Upper lobe of right lung (tissue), 1 donor: ENCODE measurements around the gene GRIA1. TPM values are rescaled to one million over a fixed set of nuclear protein-coding genes. Genes with fewer than 3 reads are reported as not detected.

ENCODE experiments used
- ATAC-seq: fragments of 200-7000 bp; cut with Tn5 transposase; one replicate; pipeline ENCODE4 v1.9.1; 2020; ENCODE audit warnings: mild to moderate bottlenecking, moderate library complexity
- DNase-seq: peaks from one replicate; pipeline ENCODE4 v3.0.0-alpha.2; 2020
- H3K27ac ChIP-seq: fragments of 200-600 bp; one replicate; pipeline ENCODE4 v1.8.0; 2022
- H3K27me3 ChIP-seq: fragments of 200-600 bp; one replicate; pipeline ENCODE4 v1.8.0; 2022; ENCODE audit warnings: mild to moderate bottlenecking
- H3K36me3 ChIP-seq: fragments of 200-600 bp; one replicate; pipeline ENCODE4 v1.8.0; 2022
- H3K4me1 ChIP-seq: fragments of 200-600 bp; one replicate; pipeline ENCODE4 v1.8.0; 2022
- H3K4me3 ChIP-seq: fragments of 200-600 bp; one replicate; pipeline ENCODE4 v1.8.0; 2022; ENCODE audit warnings: mild to moderate bottlenecking
- H3K9me3 ChIP-seq: fragments of 200-600 bp; one replicate; pipeline ENCODE4 v1.8.0; 2022
- intact Hi-C: fragments of 100-400 bp; cut with DNase I; formaldehyde crosslinking; loops from one replicate; pipeline ENCODE4 v1.11.0; 2022
- total RNA-seq: library from RNA; stranded (reverse); fragmentation: NEBNext Ultra II Directional; extraction: Animal tissue kit (Norgen Biotek cat#: 25700); gene quantifications from one replicate; pipeline ENCODE4 v1.2.1, GENCODE V29; 2021
- TF ChIP-seq, protein P1 (sequence below): fragments of 200-600 bp; IDR thresholded peaks from one replicate; pipeline ENCODE4 v1.8.0; 2022; ENCODE audit warnings: antibody characterized with exemption
- donor health status: DM: no; HTN: yes; CAD: no; lungs with severe emphysema.

The GRIA1 gene
- total RNA-seq, 1 donor from 2014 or later = 21.9 TPM

- H3K36me3 ChIP-seq = no peaks in the 10 kb centered on the region
- H3K27me3 ChIP-seq = no peaks in the 10 kb centered on the region
- no peaks in the 10 kb centered on the region for H3K4me1 ChIP-seq
- H3K27ac ChIP-seq = no peak overlapping the region
- H3K4me3 ChIP-seq = no peak overlapping the region
- TF ChIP-seq, protein P1, sequence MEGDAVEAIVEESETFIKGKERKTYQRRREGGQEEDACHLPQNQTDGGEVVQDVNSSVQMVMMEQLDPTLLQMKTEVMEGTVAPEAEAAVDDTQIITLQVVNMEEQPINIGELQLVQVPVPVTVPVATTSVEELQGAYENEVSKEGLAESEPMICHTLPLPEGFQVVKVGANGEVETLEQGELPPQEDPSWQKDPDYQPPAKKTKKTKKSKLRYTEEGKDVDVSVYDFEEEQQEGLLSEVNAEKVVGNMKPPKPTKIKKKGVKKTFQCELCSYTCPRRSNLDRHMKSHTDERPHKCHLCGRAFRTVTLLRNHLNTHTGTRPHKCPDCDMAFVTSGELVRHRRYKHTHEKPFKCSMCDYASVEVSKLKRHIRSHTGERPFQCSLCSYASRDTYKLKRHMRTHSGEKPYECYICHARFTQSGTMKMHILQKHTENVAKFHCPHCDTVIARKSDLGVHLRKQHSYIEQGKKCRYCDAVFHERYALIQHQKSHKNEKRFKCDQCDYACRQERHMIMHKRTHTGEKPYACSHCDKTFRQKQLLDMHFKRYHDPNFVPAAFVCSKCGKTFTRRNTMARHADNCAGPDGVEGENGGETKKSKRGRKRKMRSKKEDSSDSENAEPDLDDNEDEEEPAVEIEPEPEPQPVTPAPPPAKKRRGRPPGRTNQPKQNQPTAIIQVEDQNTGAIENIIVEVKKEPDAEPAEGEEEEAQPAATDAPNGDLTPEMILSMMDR = no peak
- no peaks in the 10 kb centered on the region for H3K9me3 ChIP-seq
- DNase-seq (no peak), ATAC-seq (no peak)
- intact Hi-C loops = no loop called here
These were observed 217.2 kb downstream of the GRIA1 start for GRCh38 chr5:153707626-153708025.

GRCh38 chr5:153711755-153712154, 221.3 kb downstream of the GRIA1 start:
- TF ChIP-seq, protein P1 = no peak
- H3K27ac ChIP-seq = no peak overlapping the region
- no peaks in the 10 kb centered on the region for H3K36me3 ChIP-seq
- no peaks in the 10 kb centered on the region for H3K27me3 ChIP-seq
- H3K9me3 ChIP-seq = no peaks in the 10 kb centered on the region
- H3K4me3 ChIP-seq = no peak overlapping the region
- DNase-seq = no peak
- no peaks in the 10 kb centered on the region for H3K4me1 ChIP-seq
- intact Hi-C loops = no loop called here
- no peak for ATAC-seq

GRCh38 chr5:153712946-153713345, 222.5 kb downstream of the GRIA1 start:
- intact Hi-C loops = no loop called here
- Histone ChIP-seq H3K27me3 (no peaks in the 10 kb centered on the region), H3K4me3 (no peak overlapping the region), H3K36me3 (no peaks in the 10 kb centered on the region), H3K27ac (no peak overlapping the region), H3K4me1 (no peaks in the 10 kb centered on the region), H3K9me3 (no peaks in the 10 kb centered on the region)
- DNase-seq = no peak
- ATAC-seq = no peak
- TF ChIP-seq, protein P1 = no peak

- DNase-seq = no peak
- intact Hi-C loops = no loop called here
- H3K27ac ChIP-seq = no peak overlapping the region
- no peaks in the 10 kb centered on the region for H3K9me3 ChIP-seq
- no peaks in the 10 kb centered on the region for H3K4me1 ChIP-seq
- no peak overlapping the region for H3K4me3 ChIP-seq
- H3K36me3 ChIP-seq = no peaks in the 10 kb centered on the region
- no peak for ATAC-seq
- TF ChIP-seq, protein P1 = no peak
- H3K27me3 ChIP-seq = no peaks in the 10 kb centered on the region
These were observed 223.5 kb downstream of the GRIA1 start for GRCh38 chr5:153713943-153714342.

DNA sequence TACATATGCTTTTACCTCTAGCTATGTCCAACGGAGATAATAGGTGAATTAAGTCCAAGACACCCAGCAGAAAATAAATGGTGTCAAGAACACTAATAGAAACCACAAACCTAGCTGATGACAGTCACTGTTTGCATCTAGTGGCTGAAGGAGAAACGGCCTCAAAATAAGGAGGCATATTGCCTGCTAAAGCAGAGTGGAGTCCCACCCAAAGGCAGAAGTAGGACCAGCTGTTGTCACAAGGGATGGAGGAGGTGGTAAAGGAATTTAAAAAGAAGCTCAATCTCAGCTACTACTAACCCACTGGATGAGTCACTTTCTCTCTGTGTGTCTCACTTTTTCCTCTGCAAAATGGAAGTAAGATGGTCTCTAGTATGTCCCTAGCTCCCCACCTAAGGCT, 224.3 kb downstream of the GRIA1 start:
- TF ChIP-seq, protein P1 = no peak
- H3K27me3 ChIP-seq = no peaks in the 10 kb centered on the region
- no peaks in the 10 kb centered on the region for H3K4me1 ChIP-seq
- no peak for ATAC-seq
- intact Hi-C loops = no loop called here
- no peak overlapping the region for H3K27ac ChIP-seq
- H3K4me3 ChIP-seq = no peak overlapping the region
- H3K9me3 ChIP-seq = no peaks in the 10 kb centered on the region
- no peaks in the 10 kb centered on the region for H3K36me3 ChIP-seq
- DNase-seq = no peak

DNA sequence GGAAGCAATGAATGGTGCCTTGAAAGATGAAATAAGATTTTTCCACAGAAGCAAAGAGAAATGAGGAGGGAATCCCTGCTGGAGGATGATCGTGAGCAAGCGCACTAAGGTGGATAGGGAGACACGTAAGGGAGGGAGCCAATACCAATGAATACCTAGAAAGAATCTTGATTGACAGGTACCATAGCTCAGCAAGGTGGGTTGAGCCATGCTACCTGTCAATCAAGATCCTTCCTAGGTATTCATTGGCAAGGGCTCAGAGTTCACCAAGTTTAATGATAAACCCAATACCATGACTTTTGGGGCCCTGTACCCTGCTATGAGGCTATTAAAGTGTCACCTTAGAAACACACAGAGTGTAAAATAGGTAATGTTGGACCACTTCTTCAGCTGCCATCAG, 226.8 kb downstream of the GRIA1 start:
- no peak overlapping the region for H3K27ac ChIP-seq
- no peak overlapping the region for H3K4me3 ChIP-seq
- H3K4me1 ChIP-seq = no peaks in the 10 kb centered on the region
- ATAC-seq (no peak), DNase-seq (no peak)
- TF ChIP-seq, protein P1 = no peak
- H3K36me3 ChIP-seq = no peaks in the 10 kb centered on the region
- intact Hi-C loops = no loop called here
- H3K9me3 ChIP-seq = no peaks in the 10 kb centered on the region
- no peaks in the 10 kb centered on the region for H3K27me3 ChIP-seq
